Hematopoietic multipotent progenitor cell treated with erythropoietin and hydrocortisone succinate and interleukin-3 and kit ligand, for 6 days (in vitro differentiated cells): ENCODE data around the gene MCAT.
A peak's percentile ranks its signal among the peaks of the same experiment; 100 is the strongest.
"Not testable (repeated sequence)": the region's sequence is repeated elsewhere in the genome, so short reads cannot be mapped to it uniquely, and the experiment has no call there.

Experiments used
- DNase-seq: peaks from one replicate; pipeline ENCODE4 v3.0.0-alpha.2; 2015

The MCAT gene

GRCh38 chr22:43118024-43118849 lies 25.0 kb downstream of the MCAT start:
- DNase-seq: no peak

GRCh38 chr22:43116932-43117331 lies 26.3 kb downstream of the MCAT start:
- DNase-seq: no peak

- no peak for DNase-seq
These were observed 28.2 kb downstream of the MCAT start for GRCh38 chr22:43114958-43115357.

- DNase-seq: no peak
These were observed 29.5 kb downstream of the MCAT start for GRCh38 chr22:43113526-43114251.

GRCh38 chr22:43110927-43111623 lies 32.1 kb downstream of the MCAT start:
- DNase-seq: peak; percentile 43

- peak; percentile 92 for DNase-seq
These were observed 32.7 kb downstream of the MCAT start, which contains the start of gene BIK for GRCh38 chr22:43110444-43110926. TSS of gene BIK (plus strand) at chr22:43110750. CDS start at chr22:43124023, 13,273 bp downstream.

- no peak for DNase-seq
These were observed 33.2 kb downstream of the MCAT start for GRCh38 chr22:43109921-43110443.

GRCh38 chr22:43109511-43109910 lies 33.7 kb downstream of the MCAT start:
- DNase-seq: no peak

GRCh38 chr22:43106302-43106701 lies 36.9 kb downstream of the MCAT start:
- no peak for DNase-seq

- not testable (repeated sequence) for DNase-seq
These were observed 38.2 kb downstream of the MCAT start for GRCh38 chr22:43104950-43105349.

- peak; percentile 91 for DNase-seq
These were observed 39.1 kb downstream of the MCAT start for GRCh38 chr22:43104056-43104625.

- no peak for DNase-seq
These were observed 41.9 kb downstream of the MCAT start for GRCh38 chr22:43101306-43101705.

- DNase-seq: no peak
These were observed 43.0 kb downstream of the MCAT start for GRCh38 chr22:43100225-43100624.

GRCh38 chr22:43099095-43099494 lies 44.1 kb downstream of the MCAT start:
- no peak for DNase-seq

GRCh38 chr22:43098356-43098755 lies 44.8 kb downstream of the MCAT start:
- no peak for DNase-seq

- DNase-seq: no peak
These were observed 46.8 kb downstream of the MCAT start for GRCh38 chr22:43096420-43096819.

- DNase-seq: no peak
These were observed 48.6 kb downstream of the MCAT start for GRCh38 chr22:43094551-43094950.

GRCh38 chr22:43094085-43094484 lies 49.1 kb downstream of the MCAT start:
- peak; percentile 58 for DNase-seq

GRCh38 chr22:43092085-43092484 lies 51.1 kb downstream of the MCAT start:
- no peak for DNase-seq

- peak; percentile 97 for DNase-seq
These were observed 52.9 kb downstream of the MCAT start for GRCh38 chr22:43090130-43090789.

- DNase-seq: peak; percentile 95
These were observed 54.0 kb downstream of the MCAT start, which contains the start of gene TTLL1 for GRCh38 chr22:43088984-43089717. TSS of gene TTLL1 (minus strand) at chr22:43089391. CDS start at chr22:43075586, 13,805 bp downstream.
